Dedifferentiated amniotic fluid mesenchymal stem cell (primary cell): Measurements from ENCODE around the gene PGBD2.
"Not testable (repeated sequence)": the region's sequence is repeated elsewhere in the genome, so short reads cannot be mapped to it uniquely, and the experiment has no call there.

Experiments
- DNase-seq: peaks from one replicate; pipeline ENCODE4 v3.0.0-alpha.2; 2016; ENCODE audit errors: extremely low spot score

PGBD2 gene

GRCh38 chr1:248926401-248927182 lies 20.6 kb downstream of the PGBD2 start:
- peak; percentile 19 for DNase-seq

- not testable (repeated sequence) for DNase-seq
Measured at GRCh38 chr1:248927283-248927682, 21.2 kb downstream of the PGBD2 start.

- not testable (repeated sequence) for DNase-seq
Measured at GRCh38 chr1:248928122-248928521, 22.1 kb downstream of the PGBD2 start.

GRCh38 chr1:248930037-248930436 lies 24.0 kb downstream of the PGBD2 start:
- not testable (repeated sequence) for DNase-seq

GRCh38 chr1:248938173-248938809 lies 32.3 kb downstream of the PGBD2 start:
- DNase-seq = not testable (repeated sequence)

GRCh38 chr1:248944134-248944999 lies 38.3 kb downstream of the PGBD2 start:
- not testable (repeated sequence) for DNase-seq

- not testable (repeated sequence) for DNase-seq
Measured at GRCh38 chr1:248945000-248945423, 39.0 kb downstream of the PGBD2 start.

- DNase-seq = not testable (repeated sequence)
Measured at GRCh38 chr1:248945453-248945852, 39.4 kb downstream of the PGBD2 start.

GRCh38 chr1:248945856-248946416 lies 39.9 kb downstream of the PGBD2 start:
- DNase-seq = not testable (repeated sequence)
